A549 (cell line): ENCODE results near the gene EXOC6. TPM values are rescaled to one million over a fixed set of nuclear protein-coding genes. Genes with fewer than 3 reads are reported as not detected.

ENCODE experiments used
- ATAC-seq, 2 experiments: fragments of 200-7000 bp in 1 of 2; fragments of >200 bp in 1 of 2; cut with Nextera tagmentation in 1 of 2; cut with Tn5 transposase in 1 of 2; 3 replicates each; pipeline versions ENCODE4 v1.8.0 to v1.9.1; 2018 to 2020; ENCODE audit warnings: mild to moderate bottlenecking in 1 of 2, moderate library complexity in 1 of 2
- CTCF ChIA-PET: fragments of 300-600 bp; sonication (Branson Sonifier 250); formaldehyde crosslinking; extraction: SDS; loops from one replicate; lab custom pipeline; 2021; ENCODE audit warnings: antibody characterized with exemption, inconsistent platforms; lab: Yijun Ruan, JAX
- POLR2A ChIA-PET: fragments of 350-600 bp; formaldehyde crosslinking; extraction: SDS; loops from one replicate; lab custom pipeline; 2021; ENCODE audit warnings: antibody characterized with exemption, inconsistent platforms; lab: Yijun Ruan, JAX
- DNase-seq, 2 experiments: peaks; one replicate each; pipeline versions ENCODE4 v3.0.0 to v3.0.0-alpha.2; 2011 to 2016; ENCODE audit warnings: low read depth in 1 of 2, low spot score in 1 of 2
- FAIRE-seq: peaks from 2 replicates; lab custom pipeline; 2011; peaks lifted over from hg19 to GRCh38; lab: Jason Lieb, UNC
- H3K27ac ChIP-seq, 2 experiments: fragments of >200 bp; sonication (Bioruptor Twin); formaldehyde crosslinking; 3 replicates each; pipeline ENCODE4 v1.5.1; 2016 to 2017
- H3K4me1 ChIP-seq: fragments of >200 bp; sonication (Bioruptor Twin); formaldehyde crosslinking; 3 replicates; pipeline ENCODE4 v1.6.1; 2016
- H3K4me2 ChIP-seq: fragments of >200 bp; sonication (Bioruptor Twin); formaldehyde crosslinking; 3 replicates; pipeline ENCODE4 v1.6.1; 2016
- H3K4me3 ChIP-seq: fragments of >200 bp; sonication (Bioruptor Twin); formaldehyde crosslinking; 3 replicates; pipeline ENCODE4 v1.5.1; 2016
- H3K9me3 ChIP-seq: fragments of >200 bp; sonication (Bioruptor Twin); formaldehyde crosslinking; 3 replicates; pipeline ENCODE4 v1.6.1; 2016
- CBX2 ChIP-seq: fragments of 200-600 bp; sonication (generic); IDR thresholded peaks from 2 replicates; pipeline ENCODE4 v1.6.1; 2016; ENCODE audit warnings: low read depth, mild to moderate bottlenecking, borderline replicate concordance
- CBX8 ChIP-seq: fragments of 200-600 bp; sonication (generic); IDR thresholded peaks from 2 replicates; pipeline ENCODE4 v1.6.1; 2016
- CEBPB ChIP-seq, 2 experiments: fragments of >200 bp in 1 of 2; sonication (Bioruptor Twin) in 1 of 2; formaldehyde crosslinking in 1 of 2; IDR thresholded peaks; 2 replicates each; pipeline ENCODE4 v1.6.1; 2012 to 2016
- CHD2 ChIP-seq: fragments of 150-350 bp; IDR thresholded peaks from 2 replicates; pipeline ENCODE4 v1.6.1; 2014; ENCODE audit warnings: low read length; ENCODE audit not compliant: partially characterized antibody
- E2F6 ChIP-seq: IDR thresholded peaks from 2 replicates; pipeline ENCODE4 v1.6.1; 2012; ENCODE audit warnings: low read depth, borderline replicate concordance
- ELK1 ChIP-seq: fragments of 150-350 bp; IDR thresholded peaks from 2 replicates; pipeline ENCODE4 v1.6.1; 2014; ENCODE audit warnings: low read depth, mild to moderate bottlenecking, low read length
- ESRRA ChIP-seq: fragments of 150-350 bp; IDR thresholded peaks from 2 replicates; pipeline ENCODE4 v1.6.1; 2014; ENCODE audit warnings: mild to moderate bottlenecking, low read length, borderline replicate concordance
- HDAC2 ChIP-seq: fragments of 200-600 bp; sonication (generic); IDR thresholded peaks from 2 replicates; pipeline ENCODE4 v1.6.1; 2016
- HES2 ChIP-seq: fragments of >200 bp; sonication (Bioruptor Twin); formaldehyde crosslinking; IDR thresholded peaks from 2 replicates; pipeline ENCODE4 v1.6.1; 2016
- HMGXB4 ChIP-seq: fragments of 250-450 bp; sonication (Bioruptor Pico); IDR thresholded peaks from 2 replicates; pipeline ENCODE4 v1.5.0; 2021; ENCODE audit warnings: mild to moderate bottlenecking, moderate library complexity, borderline replicate concordance
- HOXB5 ChIP-seq: fragments of 250-450 bp; sonication (Bioruptor Pico); IDR thresholded peaks from 2 replicates; pipeline ENCODE4 v1.5.0; 2020; ENCODE audit warnings: mild to moderate bottlenecking, moderate library complexity
- JUNB ChIP-seq: fragments of >200 bp; sonication (Bioruptor Twin); formaldehyde crosslinking; IDR thresholded peaks from 2 replicates; pipeline ENCODE4 v1.6.1; 2016
- MAFK ChIP-seq: fragments of 450-650 bp; IDR thresholded peaks from 2 replicates; pipeline ENCODE4 v1.6.1; 2014; ENCODE audit not compliant: partially characterized antibody
- MYC ChIP-seq: IDR thresholded peaks from 2 replicates; pipeline ENCODE4 v1.6.1; 2012; ENCODE audit warnings: mild to moderate bottlenecking, inconsistent platforms, low read length, improper control_type of control experiment, borderline replicate concordance
- POLR2AphosphoS2 ChIP-seq: conservative IDR thresholded peaks from 2 replicates; pipeline ENCODE4 v1.6.1; 2012; ENCODE audit warnings: low read length, improper control_type of control experiment, inconsistent platforms
- REST ChIP-seq: fragments of 200-600 bp; sonication (generic); IDR thresholded peaks from 2 replicates; pipeline ENCODE4 v1.6.1; 2016; ENCODE audit warnings: antibody characterized with exemption, mild to moderate bottlenecking, moderate library complexity
- SREBF2 ChIP-seq: fragments of 450-650 bp; IDR thresholded peaks from 2 replicates; pipeline ENCODE4 v1.6.1; 2014; ENCODE audit warnings: mild to moderate bottlenecking, moderate library complexity
- TFCP2L1 ChIP-seq: fragments of 250-450 bp; sonication (Bioruptor Pico); IDR thresholded peaks from 2 replicates; pipeline ENCODE4 v1.5.0; 2021; ENCODE audit warnings: mild to moderate bottlenecking
- ZFP36 ChIP-seq: fragments of 450-650 bp; IDR thresholded peaks from 2 replicates; pipeline ENCODE4 v1.6.1; 2014; ENCODE audit warnings: borderline replicate concordance; ENCODE audit not compliant: partially characterized antibody
- WGBS: methylation state at CpG from one replicate; pipeline ENCODE4 v1.1.6; 2017; ENCODE audit errors: missing lambda C conversion rate; 5-methylcytosine and 5-hydroxymethylcytosine counted together
- polyA plus RNA-seq, 4 experiments: library from polyadenylated mRNA; depleted of rRNA in 3 of 4; stranded (reverse); fragments of >200 nt; fragmentation: RNase III in 1 of 4; extraction: RNeasy Plus Mini Kit Qiagen cat#74134 plus additional on column Dnase treatment in 1 of 4; gene quantifications; 2 replicates in 3 of 4; 3 replicates in 1 of 4; pipeline ENCODE4 v1.2.3, GENCODE V29; 2011 to 2017

The EXOC6 gene
- polyA plus RNA-seq, 2 of the 4 experiments (the other 2 are of a cell fraction) = 16.8 to 48.5 TPM

- TF ChIP-seq REST (no peak), TFCP2L1 (CRISPR knock-in tag) (no peak)
These were observed 2.7 kb downstream of the EXOC6 start (continued) for GRCh38 chr10:92851003-92851402.

GRCh38 chr10:92855560-92855959 is 7.2 kb downstream of the EXOC6 start:
- CTCF ChIA-PET = interaction anchor here (0.6 to 1.0 kb wide), 2 partner anchors 12 to 33 kb away, joined by 3 read pairs; no protein-coding TSS in a partner anchor
- Histone ChIP-seq H3K4me3 (no peak overlapping the region), H3K4me1 (no peaks in the 10 kb centered on the region)
- TF ChIP-seq CBX2 (no peak), SREBF2 (no peak), HOXB5 (CRISPR knock-in tag) (no peak)
- TF ChIP-seq, all 56 proteins: peak for 0
- WGBS = 97% methylated on average over 3 of the region's 3 CpGs
- Histone ChIP-seq H3K9me3 (peaks cover 38% of the 10 kb centered on the region), H3K4me2 (no peak overlapping the region), H3K27ac (no peak overlapping the region)
- ATAC-seq (no peak), DNase-seq (no peak), FAIRE-seq (no peak)
- POLR2A ChIA-PET = no interaction called here

- FAIRE-seq (peak; percentile 54), DNase-seq (peak in 1 of 2 experiments; percentile 22), ATAC-seq (no peak)
- TF ChIP-seq CEBPB (IDR thresholded peaks at IDR 0.05) = peak; percentile 14 to 54; a peak in 3 of 4 replicates
- 0 out of 2 replicates have a peak, but pooled peaks have one; percentile 40 for TF ChIP-seq HDAC2
- no peak for TF ChIP-seq CBX8
- no peak for TF ChIP-seq POLR2AphosphoS2
- TF ChIP-seq ZFP36 = no peak
- WGBS = 61% methylated on average over 4 of the region's 4 CpGs
- no peaks in the 10 kb centered on the region for H3K4me1 ChIP-seq
- peaks cover 38% of the 10 kb centered on the region for H3K9me3 ChIP-seq
- H3K4me3 ChIP-seq = no peak overlapping the region
- CTCF ChIA-PET = no interaction called here
- H3K4me2 ChIP-seq = no peak overlapping the region
- POLR2A ChIA-PET = interaction anchor here (0.5 kb wide), 1 partner anchor 277 kb away, joined by 4 read pairs; no protein-coding TSS in a partner anchor
- no peak overlapping the region for H3K27ac ChIP-seq
These were observed 9.7 kb downstream of the EXOC6 start for GRCh38 chr10:92857904-92858514.

GRCh38 chr10:92867235-92867634 is 18.9 kb downstream of the EXOC6 start:
- Histone ChIP-seq H3K4me1 (peaks cover 23% of the 10 kb centered on the region), H3K9me3 (no peaks in the 10 kb centered on the region)
- ChIA-PET CTCF (interaction anchor here (1.2 to 2.9 kb wide), 2 partner anchors 19 to 24 kb away, joined by 5 to 12 read pairs; partner anchors contain the start of gene EXOC6), POLR2A (no interaction called here)
- WGBS = 89% methylated on average over 3 of the region's 3 CpGs
- no peak for TF ChIP-seq ESRRA
- TF ChIP-seq, all 56 proteins: peak for 0
- no peak for FAIRE-seq
- Histone ChIP-seq H3K27ac (no peak overlapping the region), H3K4me2 (no peak overlapping the region), H3K4me3 (no peak overlapping the region)
- no peak for DNase-seq
- no peak for ATAC-seq

GRCh38 chr10:92868036-92868435 is 19.7 kb downstream of the EXOC6 start:
- WGBS = 21% methylated on average over 3 of the region's 3 CpGs
- ChIA-PET POLR2A (no interaction called here), CTCF (interaction anchor here (0.6 to 2.9 kb wide), 3 partner anchors 19 to 102 kb away, joined by 3 to 12 read pairs (median 5); partner anchors contain the start of gene EXOC6)
- H3K4me2 ChIP-seq = peak overlapping the region; percentile 57
- no peak for DNase-seq
- H3K27ac ChIP-seq = no peak overlapping the region; a peak in 1 of 6 replicates
- no peaks in the 10 kb centered on the region for H3K9me3 ChIP-seq
- ATAC-seq = no peak
- no peak for FAIRE-seq
- H3K4me3 ChIP-seq = no peak overlapping the region
- peaks cover 29% of the 10 kb centered on the region for H3K4me1 ChIP-seq
- TF ChIP-seq CHD2 = no peak
- TF ChIP-seq HMGXB4 (CRISPR knock-in tag) = no peak
- TF ChIP-seq HES2 = no peak
- TF ChIP-seq ELK1 = no peak
- no peak for TF ChIP-seq MYC
- TF ChIP-seq MAFK = no peak
- no peak for TF ChIP-seq CBX2
- no peak for TF ChIP-seq E2F6
- TF ChIP-seq JUNB = no peak
